ENCODE results near the gene ATP5ME.
"Not testable (repeated sequence)": the region's sequence is repeated elsewhere in the genome, so short reads cannot be mapped to it uniquely, and the experiment has no call there.

The ATP5ME gene

DNA sequence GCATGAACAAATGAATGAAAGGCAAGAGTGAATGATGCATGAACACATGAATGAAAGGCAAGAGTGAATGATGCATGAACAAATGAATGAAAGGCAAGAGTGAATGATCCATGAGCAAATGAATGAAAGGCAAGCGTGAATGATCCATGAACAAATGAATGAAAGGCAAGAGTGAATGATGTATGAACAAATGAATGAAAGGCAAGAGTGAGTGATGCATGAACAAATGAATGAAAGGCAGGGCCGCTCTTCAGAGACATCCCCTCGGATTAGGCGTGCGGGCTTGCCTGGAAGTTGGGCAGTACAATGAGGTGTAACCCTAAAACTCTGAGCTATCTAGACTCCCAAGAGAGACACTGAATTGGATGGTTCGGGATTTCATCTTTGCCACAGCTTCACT lies 35.3 kb upstream of the ATP5ME start:
- Mint-ChIP-seq H3K4me3 (no peak overlapping the region), H3K27me3 (no peaks in the 10 kb centered on the region), H3K4me1 (peaks cover 15% of the 10 kb centered on the region), H3K36me3 (peaks cover 16% of the 10 kb centered on the region), H3K27ac (no peak overlapping the region), H3K9me3 (no peaks in the 10 kb centered on the region)
- CTCF ChIA-PET = interaction anchor here (0.9 kb wide), 1 partner anchor 9 kb away, joined by 3 read pairs; no protein-coding TSS in a partner anchor
- DNase-seq = no peak

DNA sequence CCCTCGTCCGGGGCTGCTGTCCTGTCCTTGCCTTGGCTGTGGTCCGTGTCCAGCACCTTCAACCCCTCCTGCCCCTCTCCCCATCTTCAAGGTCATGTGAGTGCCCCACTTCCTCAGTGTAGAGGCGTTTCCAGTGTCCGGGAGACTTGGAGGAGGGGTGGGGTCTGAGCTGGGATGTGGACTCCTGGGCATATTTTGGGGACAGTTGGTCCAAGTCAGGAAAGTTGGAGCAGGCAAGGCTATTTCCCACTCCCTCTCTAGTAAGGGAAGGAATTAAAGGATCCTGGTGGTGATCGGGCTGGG lies 34.5 kb upstream of the ATP5ME start:
- no peak overlapping the region for H3K27ac Mint-ChIP-seq
- no peak overlapping the region for H3K4me3 Mint-ChIP-seq
- peaks cover 14% of the 10 kb centered on the region for H3K36me3 Mint-ChIP-seq
- peaks cover 4% of the 10 kb centered on the region for H3K27me3 Mint-ChIP-seq
- no peaks in the 10 kb centered on the region for H3K9me3 Mint-ChIP-seq
- CTCF ChIA-PET = no interaction called here
- H3K4me1 Mint-ChIP-seq = peaks cover 15% of the 10 kb centered on the region
- DNase-seq = no peak

- no peak for DNase-seq
- peak overlapping the region; percentile 26 for H3K4me3 Mint-ChIP-seq
- CTCF ChIA-PET = no interaction called here
- peaks cover 5% of the 10 kb centered on the region for H3K27me3 Mint-ChIP-seq
- no peaks in the 10 kb centered on the region for H3K9me3 Mint-ChIP-seq
- no peak overlapping the region for H3K27ac Mint-ChIP-seq
- H3K36me3 Mint-ChIP-seq = peaks cover 14% of the 10 kb centered on the region
- peaks cover 15% of the 10 kb centered on the region for H3K4me1 Mint-ChIP-seq
Measured at GRCh38 chr4:707929-708630, 34.0 kb upstream of the ATP5ME start.

- H3K27ac Mint-ChIP-seq = no peak overlapping the region
- DNase-seq = no peak
Measured at GRCh38 chr4:706834-707598, 32.9 kb upstream of the ATP5ME start.

DNA sequence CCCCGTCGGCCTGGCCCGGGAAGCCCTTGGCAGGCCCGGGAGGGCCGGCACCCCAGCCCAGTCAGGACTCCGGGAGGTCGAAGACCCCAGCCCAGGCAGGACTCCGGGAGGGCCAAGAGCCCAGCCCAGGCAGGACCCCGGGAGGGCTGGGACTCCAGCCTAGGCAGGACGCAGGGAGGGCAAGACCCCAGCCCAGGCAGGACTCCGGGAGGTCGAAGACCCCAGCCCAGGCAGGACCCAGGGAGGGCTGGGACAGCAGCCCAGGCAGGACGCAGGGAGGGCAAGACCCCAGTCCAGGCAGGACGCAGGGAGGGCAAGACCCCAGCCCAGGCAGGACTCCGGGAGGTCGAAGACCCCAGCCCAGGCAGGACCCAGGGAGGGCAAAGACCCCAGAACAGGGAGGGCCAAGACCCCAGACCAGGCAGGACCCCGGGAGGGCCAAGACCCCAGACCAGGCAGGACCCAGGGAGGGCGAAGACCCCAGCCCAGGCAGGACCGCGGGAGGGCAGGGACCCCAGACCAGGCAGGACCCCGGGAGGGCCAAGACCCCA lies 32.1 kb upstream of the ATP5ME start:
- DNase-seq, H3K9me3 Mint-ChIP-seq, CTCF ChIA-PET, H3K27ac Mint-ChIP-seq: not testable (repeated sequence)
- Mint-ChIP-seq H3K36me3 (peaks cover 14% of the 10 kb centered on the region), H3K4me1 (peaks cover 17% of the 10 kb centered on the region), H3K4me3 (peak overlapping the region; percentile 78), H3K27me3 (peaks cover 12% of the 10 kb centered on the region)

More at GRCh38 chr4:706834-707598, 32.9 kb upstream of the ATP5ME start:
- Mint-ChIP-seq H3K9me3 (no peaks in the 10 kb centered on the region), H3K4me1 (peaks cover 16% of the 10 kb centered on the region), H3K27me3 (peaks cover 12% of the 10 kb centered on the region), H3K36me3 (peaks cover 14% of the 10 kb centered on the region), H3K4me3 (no peak overlapping the region)
- CTCF ChIA-PET = no interaction called here

DNA sequence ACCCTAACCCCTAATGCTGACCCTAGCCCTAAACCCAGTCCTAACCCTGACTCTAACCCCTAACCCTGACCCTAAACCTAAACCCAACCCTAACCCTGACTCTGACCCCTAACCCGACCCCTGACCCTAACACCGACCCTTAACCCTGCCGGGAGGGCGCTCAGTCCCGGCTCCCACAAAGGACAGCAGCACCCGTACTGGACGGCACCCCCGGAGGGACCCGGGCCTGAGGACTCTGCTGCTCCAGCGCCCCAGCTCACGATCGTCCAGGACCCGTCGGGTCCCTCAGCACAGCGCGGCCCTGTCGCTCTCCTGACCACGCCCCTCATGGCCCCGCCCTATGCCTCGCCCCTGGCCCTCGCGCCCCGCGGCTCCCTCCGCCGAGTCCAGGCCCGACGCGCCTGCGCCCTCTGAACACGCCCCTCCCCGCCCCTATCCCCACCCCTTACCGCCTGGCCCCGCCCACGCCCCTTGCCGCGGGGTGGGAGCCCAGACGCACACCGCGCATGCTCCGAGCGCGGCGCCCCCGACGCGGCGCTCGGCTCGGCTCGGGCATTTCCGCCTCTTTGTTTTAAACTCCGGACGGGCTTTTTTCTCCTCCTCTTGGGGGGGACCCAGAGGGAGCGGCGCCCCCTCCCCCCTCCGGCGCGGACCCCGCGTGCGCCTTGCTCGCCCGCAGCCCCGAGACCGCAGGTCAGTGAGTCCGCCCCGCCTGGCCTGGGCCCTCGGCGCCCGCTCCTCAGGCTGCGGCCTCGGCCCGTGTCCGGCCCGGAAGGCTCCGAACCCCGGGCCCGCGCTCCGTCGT lies 31.4 kb upstream of the ATP5ME start, which contains the start of gene PCGF3:
Gene PCGF3 (plus strand): TSS at position 555 of the 805 bp plus-strand sequence. CDS start 27,849 bp downstream, outside the sequence.
- Mint-ChIP-seq H3K9me3 (no peaks in the 10 kb centered on the region), H3K36me3 (peaks cover 11% of the 10 kb centered on the region), H3K27ac (peak within 1 kb of the TSS; percentile 73), H3K4me3 (peak within 1 kb of the TSS; percentile 78), H3K27me3 (peaks cover 12% of the 10 kb centered on the region), H3K4me1 (peaks cover 21% of the 10 kb centered on the region)
- DNase-seq = peak; percentile 98
- CTCF ChIA-PET = no interaction called here

- no peak for DNase-seq
- Mint-ChIP-seq H3K27ac (no peak overlapping the region), H3K4me1 (peaks cover 26% of the 10 kb centered on the region), H3K9me3 (no peaks in the 10 kb centered on the region), H3K4me3 (peak overlapping the region; percentile 78), H3K36me3 (peaks cover 7% of the 10 kb centered on the region), H3K27me3 (peaks cover 12% of the 10 kb centered on the region)
- CTCF ChIA-PET = no interaction called here
Measured at GRCh38 chr4:704971-705277, 30.8 kb upstream of the ATP5ME start.

DNA sequence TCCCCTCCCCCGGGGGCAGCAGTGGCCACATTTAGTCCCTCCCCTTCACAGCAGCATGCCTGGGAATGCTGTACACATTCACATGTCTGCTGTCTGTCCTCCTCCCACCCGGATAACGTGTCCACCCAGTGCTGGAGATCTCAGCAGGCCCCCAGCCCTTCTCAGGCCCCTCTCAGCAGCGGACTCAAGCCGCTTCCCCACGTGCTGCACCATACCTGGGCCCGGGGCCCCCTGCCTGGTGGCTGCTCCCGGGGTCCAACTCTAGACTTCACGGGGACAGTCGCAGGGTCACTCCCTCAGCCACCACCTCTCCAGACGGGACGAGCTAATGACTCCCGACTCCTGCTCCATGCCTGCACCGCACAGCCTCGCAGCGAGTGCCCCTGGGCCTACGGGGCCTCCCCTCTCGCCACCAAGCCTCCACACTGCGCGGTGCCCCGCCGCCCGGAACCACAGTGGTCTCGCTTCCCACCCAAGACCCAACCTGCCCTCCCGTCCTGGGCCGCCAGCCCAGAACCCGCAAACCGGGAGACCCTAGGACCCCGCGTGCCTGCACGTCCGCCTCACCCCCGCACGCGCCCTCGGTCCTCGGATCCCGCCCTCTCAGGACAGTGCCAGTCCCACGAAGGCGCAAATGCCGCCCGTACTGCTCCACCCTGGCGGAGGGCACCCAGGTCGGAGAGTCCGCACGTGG lies 30.3 kb upstream of the ATP5ME start:
- CTCF ChIA-PET = no interaction called here
- H3K27ac Mint-ChIP-seq = no peak overlapping the region
- peaks cover 26% of the 10 kb centered on the region for H3K4me1 Mint-ChIP-seq

GRCh38 chr4:703336-704197 lies 29.5 kb upstream of the ATP5ME start:
- H3K4me3 Mint-ChIP-seq = no peak overlapping the region

More for the DNA sequence above, 30.3 kb upstream of the ATP5ME start:
- Mint-ChIP-seq H3K4me3 (no peak overlapping the region), H3K9me3 (no peaks in the 10 kb centered on the region), H3K27me3 (peaks cover 12% of the 10 kb centered on the region), H3K36me3 (peaks cover 6% of the 10 kb centered on the region)
- DNase-seq = no peak

DNA sequence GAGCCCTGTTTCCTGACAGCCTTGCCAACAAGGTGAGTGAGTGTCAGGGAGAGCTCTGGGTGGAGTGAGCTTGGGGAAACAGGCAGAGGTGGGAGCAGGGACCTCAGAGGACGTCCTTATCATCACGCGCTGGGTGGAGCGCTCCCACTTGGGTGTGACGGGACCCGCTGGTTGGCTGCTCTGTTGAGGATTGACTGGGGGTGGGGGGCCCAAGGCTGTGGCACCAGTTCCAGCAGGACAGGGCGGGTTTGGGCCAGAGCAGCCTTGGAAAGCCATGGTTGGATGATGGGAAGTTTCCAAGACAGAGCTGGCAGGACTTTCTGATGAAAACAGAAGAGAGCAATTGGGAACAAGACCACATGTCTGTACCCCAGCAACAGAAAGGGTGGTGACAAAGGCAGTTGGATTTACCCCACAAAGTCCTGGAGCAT lies 28.6 kb upstream of the ATP5ME start:
- DNase-seq = no peak
- H3K27ac Mint-ChIP-seq = no peak overlapping the region
- CTCF ChIA-PET = no interaction called here

More at GRCh38 chr4:703336-704197, 29.5 kb upstream of the ATP5ME start:
- CTCF ChIA-PET = no interaction called here
- H3K36me3 Mint-ChIP-seq = peaks cover 4% of the 10 kb centered on the region
- no peaks in the 10 kb centered on the region for H3K9me3 Mint-ChIP-seq
- no peak overlapping the region for H3K27ac Mint-ChIP-seq
- no peak for DNase-seq
- H3K4me1 Mint-ChIP-seq = peaks cover 25% of the 10 kb centered on the region
- H3K27me3 Mint-ChIP-seq = peaks cover 16% of the 10 kb centered on the region

DNA sequence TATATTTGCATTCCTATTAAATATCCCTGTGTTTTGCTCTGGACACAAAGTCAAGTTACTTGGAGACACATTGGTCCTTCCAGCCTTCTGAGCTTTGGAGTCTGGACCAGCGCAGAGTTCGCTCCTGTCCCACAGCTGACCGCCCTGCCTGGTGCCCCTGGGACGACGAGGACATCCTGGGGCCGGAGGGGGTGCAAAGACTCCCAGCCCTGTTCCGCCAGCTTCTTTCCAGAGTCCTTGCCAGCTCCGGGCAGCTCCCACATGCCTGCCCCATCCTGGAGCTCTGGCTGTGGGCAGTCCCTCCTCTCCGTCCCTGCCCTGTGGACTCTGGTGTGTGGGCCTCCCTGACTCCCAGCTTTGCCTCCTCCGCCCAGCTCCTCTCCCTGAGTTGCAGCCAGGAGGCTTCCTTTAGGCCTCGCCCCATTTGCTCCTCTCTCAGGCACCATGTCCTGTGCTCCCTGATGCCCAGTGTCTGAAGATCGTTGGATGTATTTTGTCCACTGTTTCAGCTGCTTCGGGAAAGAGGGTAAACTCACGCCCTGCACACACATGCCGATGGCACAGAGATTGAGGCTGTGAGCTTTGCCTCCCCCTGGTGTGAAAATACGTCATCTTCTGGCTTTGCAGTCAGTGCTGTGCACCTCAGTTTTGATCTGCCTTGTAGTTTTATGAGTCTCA lies 26.6 kb upstream of the ATP5ME start:
- no peak overlapping the region for H3K4me3 Mint-ChIP-seq

More for the DNA sequence above, 28.6 kb upstream of the ATP5ME start:
- Mint-ChIP-seq H3K36me3 (peaks cover 4% of the 10 kb centered on the region), H3K4me3 (no peak overlapping the region), H3K9me3 (no peaks in the 10 kb centered on the region), H3K27me3 (peaks cover 19% of the 10 kb centered on the region), H3K4me1 (peaks cover 24% of the 10 kb centered on the region)

GRCh38 chr4:699816-700580 lies 25.9 kb upstream of the ATP5ME start:
- H3K4me3 Mint-ChIP-seq = no peak overlapping the region
- H3K27ac Mint-ChIP-seq = peak overlapping the region; percentile 91
- no peaks in the 10 kb centered on the region for H3K9me3 Mint-ChIP-seq
- H3K36me3 Mint-ChIP-seq = peaks cover 4% of the 10 kb centered on the region
- DNase-seq = no peak
- H3K27me3 Mint-ChIP-seq = peaks cover 29% of the 10 kb centered on the region
- peaks cover 21% of the 10 kb centered on the region for H3K4me1 Mint-ChIP-seq
- CTCF ChIA-PET = interaction anchor here (0.5 to 2.0 kb wide), 3 partner anchors 10 to 15 kb away, joined by 3 to 17 read pairs (median 5); no protein-coding TSS in a partner anchor

More for the DNA sequence above, 26.6 kb upstream of the ATP5ME start:
- no peaks in the 10 kb centered on the region for H3K9me3 Mint-ChIP-seq
- H3K27me3 Mint-ChIP-seq = peaks cover 21% of the 10 kb centered on the region
- no peak for DNase-seq
- CTCF ChIA-PET = interaction anchor here (0.5 to 2.0 kb wide), 3 partner anchors 9 to 16 kb away, joined by 3 to 17 read pairs (median 5); no protein-coding TSS in a partner anchor
- peak overlapping the region; percentile 12 for H3K27ac Mint-ChIP-seq
- peaks cover 4% of the 10 kb centered on the region for H3K36me3 Mint-ChIP-seq
- H3K4me1 Mint-ChIP-seq = peaks cover 24% of the 10 kb centered on the region
